Endothelial cell of umbilical vein (primary cell): ENCODE results near the gene ERGIC1. TPM values are rescaled to one million over a fixed set of nuclear protein-coding genes. Genes with fewer than 3 reads are reported as not detected.

Experiments
- BruUV-seq: library from RNA; stranded (reverse); fragments of 400-500 nt; replicated peaks from 2 replicates; lab custom pipeline; 2021; lab: Mats Ljungman, UMichigan
- CTCF ChIA-PET: fragments of 300-600, 350-600 bp; sonication (Branson Sonifier 250); formaldehyde crosslinking; loops from one replicate; lab custom pipeline; 2021; ENCODE audit warnings: antibody characterized with exemption, inconsistent platforms; lab: Charles Lee
- POLR2A ChIA-PET: fragments of 300-600, 350-600 bp; sonication (Branson Sonifier 250); formaldehyde crosslinking; loops from one replicate; lab custom pipeline; 2021; ENCODE audit warnings: antibody characterized with exemption, inconsistent platforms; lab: Charles Lee
- DNase-seq: peaks from one replicate; pipeline ENCODE4 v3.0.0-alpha.2; 2011; ENCODE audit warnings: low read depth, low spot score
- FAIRE-seq: peaks from 2 replicates; lab custom pipeline; 2011; peaks lifted over from hg19 to GRCh38; lab: Jason Lieb, UNC
- H2AFZ ChIP-seq: 2 replicates; pipeline ENCODE4 v1.6.0; 2012; ENCODE audit warnings: low read depth, low read length, control low read depth, inconsistent platforms
- H3K27ac ChIP-seq: 2 replicates; pipeline ENCODE4 v1.5.1; 2011; ENCODE audit warnings: low read depth, mild to moderate bottlenecking, control low read depth, low read length, moderate library complexity; ENCODE audit not compliant: insufficient read depth
- H3K27me3 ChIP-seq, 2 experiments: 2 replicates each; pipeline versions ENCODE4 v1.6.0 to v1.6.1; 2011; ENCODE audit warnings: low read length in 2 of 2, mixed read lengths in 1 of 2; ENCODE audit not compliant: control insufficient read depth in 2 of 2, insufficient read depth in 2 of 2
- H3K36me3 ChIP-seq, 2 experiments: 2 replicates in 1 of 2; 3 replicates in 1 of 2; pipeline ENCODE4 v1.5.1; 2011; ENCODE audit warnings: low read length in 2 of 2, mild to moderate bottlenecking in 1 of 2, moderate library complexity in 1 of 2; ENCODE audit not compliant: control insufficient read depth in 2 of 2, insufficient read depth in 2 of 2; ENCODE audit errors: extremely low read depth in 1 of 2
- H3K4me1 ChIP-seq: 3 replicates; pipeline ENCODE4 v1.5.1; 2011; ENCODE audit warnings: mild to moderate bottlenecking, low read length; ENCODE audit not compliant: control insufficient read depth, insufficient read depth; ENCODE audit errors: extremely low read depth
- H3K4me2 ChIP-seq: 2 replicates; pipeline ENCODE4 v1.6.1; 2011; ENCODE audit warnings: low read length, control low read depth, mixed read lengths; ENCODE audit not compliant: insufficient read depth
- H3K4me3 ChIP-seq, 3 experiments: fragments of 200-600 bp in 1 of 3; sonication (generic), shearing (Covaris generic) in 1 of 3; replicated peaks in 1 of 3; 2 replicates each; pipeline ENCODE4 v1.5.1; 2011 to 2016; ENCODE audit warnings: control low read depth in 3 of 3, low read length in 3 of 3, mild to moderate bottlenecking in 2 of 3, inconsistent platforms in 1 of 3, low read depth in 1 of 3, moderate library complexity in 1 of 3; ENCODE audit not compliant: insufficient read depth in 1 of 3
- H3K79me2 ChIP-seq: 2 replicates; pipeline ENCODE4 v1.6.0; 2012; ENCODE audit warnings: low read length, inconsistent platforms; ENCODE audit not compliant: control insufficient read depth, insufficient read depth
- H3K9ac ChIP-seq: replicated peaks from 2 replicates; pipeline ENCODE3; 2011; ENCODE audit warnings: low read length, control low read depth; ENCODE audit not compliant: insufficient read depth; ENCODE audit errors: extremely low read depth
- H3K9me1 ChIP-seq: replicated peaks from 3 replicates; pipeline ENCODE4 v1.6.0; 2011; ENCODE audit warnings: mild to moderate bottlenecking, low read length; ENCODE audit not compliant: control insufficient read depth, insufficient read depth; ENCODE audit errors: extremely low read depth
- H3K9me3 ChIP-seq: replicated peaks from 2 replicates; pipeline ENCODE4 v1.5.1; 2012; ENCODE audit warnings: low read length, inconsistent platforms; ENCODE audit not compliant: control insufficient read depth, insufficient read depth
- H4K20me1 ChIP-seq: replicated peaks from 2 replicates; pipeline ENCODE3; 2011; ENCODE audit warnings: mild to moderate bottlenecking, low read length; ENCODE audit not compliant: control insufficient read depth, insufficient read depth; ENCODE audit errors: extremely low read depth
- EZH2 ChIP-seq: IDR thresholded peaks from 2 replicates; pipeline ENCODE4 v1.6.1; 2012; ENCODE audit warnings: borderline replicate concordance, low read depth, mild to moderate bottlenecking, moderate library complexity, low read length, inconsistent platforms; ENCODE audit not compliant: severe bottlenecking
- FOS ChIP-seq: IDR thresholded peaks from 2 replicates; pipeline ENCODE4 v1.6.1; 2011; ENCODE audit warnings: mild to moderate bottlenecking, low read length, moderate library complexity, borderline replicate concordance; ENCODE audit not compliant: insufficient read depth
- GATA2 ChIP-seq: IDR thresholded peaks from 2 replicates; pipeline ENCODE4 v1.7.0; 2011; ENCODE audit warnings: low read depth, mild to moderate bottlenecking, moderate library complexity, mixed read lengths, low read length; ENCODE audit not compliant: insufficient read length, insufficient read depth
- JUN ChIP-seq: IDR thresholded peaks from 2 replicates; pipeline ENCODE4 v1.6.1; 2011; ENCODE audit warnings: borderline replicate concordance, low read depth; ENCODE audit not compliant: insufficient read length, insufficient read depth
- MYC ChIP-seq: IDR thresholded peaks from one replicate; pipeline ENCODE4 v1.6.1; 2011; ENCODE audit warnings: mild to moderate bottlenecking, low read depth, low read length
- POLR2A ChIP-seq: IDR thresholded peaks from 2 replicates; pipeline ENCODE4 v1.6.1; 2012; ENCODE audit warnings: low read depth, mild to moderate bottlenecking, control low read depth, low read length
- POLR2AphosphoS5 ChIP-seq: IDR thresholded peaks from 2 replicates; pipeline ENCODE4 v1.6.1; 2012; ENCODE audit warnings: low read depth, mild to moderate bottlenecking, control low read depth, low read length, moderate library complexity; ENCODE audit not compliant: insufficient read depth
- dilution Hi-C: fragments of 300-500 bp; cut with MboI; formaldehyde crosslinking; loops from one replicate; pipeline ENCODE4 v1.15.0; 2019; ENCODE audit warnings: low sequenced_read_pairs; ENCODE audit not compliant: extremely low pct_ligation_motif_present
- intact Hi-C: fragments of 100-400 bp; cut with micrococcal nuclease; formaldehyde crosslinking; loops from one replicate; pipeline ENCODE4 v1.10.0; 2022
- polyA plus RNA-seq, 4 experiments: library from polyadenylated mRNA; depleted of rRNA in 3 of 4; stranded (reverse) in 3 of 4; unstranded in 1 of 4; fragments of >200 nt; gene quantifications; 2 replicates each; pipeline versions ENCODE4 v1.2.1 to v1.2.3, GENCODE V29; 2011 to 2012; ENCODE audit warnings: missing spikeins in 1 of 4
- total RNA-seq: library from RNA; stranded (reverse); gene quantifications from 2 replicates; pipeline ENCODE4 v1.2.3, GENCODE V29; 2021
- TF ChIP-seq, protein P1 (sequence below), 2 donors: IDR thresholded peaks; 1 replicate in 1 of 2; 2 replicates in 1 of 2; pipeline ENCODE4 v1.5.1; 2011; ENCODE audit warnings: low read length in 2 of 2, mild to moderate bottlenecking in 2 of 2, moderate library complexity in 2 of 2, control low read depth in 1 of 2, inconsistent platforms in 1 of 2, low read depth in 1 of 2; ENCODE audit not compliant: insufficient read depth in 1 of 2; ENCODE audit errors: extremely low read depth in 1 of 2
- TF ChIP-seq, protein P2 (sequence below): IDR thresholded peaks from 2 replicates; pipeline ENCODE4 v1.6.1; 2011; ENCODE audit not compliant: insufficient read depth, insufficient read length

The ERGIC1 gene
- total and polyA plus RNA-seq, 2 donors (not counting 3 experiments of a cell fraction or from before 2014, with no cell fraction given): 105 to 109 TPM

DNA sequence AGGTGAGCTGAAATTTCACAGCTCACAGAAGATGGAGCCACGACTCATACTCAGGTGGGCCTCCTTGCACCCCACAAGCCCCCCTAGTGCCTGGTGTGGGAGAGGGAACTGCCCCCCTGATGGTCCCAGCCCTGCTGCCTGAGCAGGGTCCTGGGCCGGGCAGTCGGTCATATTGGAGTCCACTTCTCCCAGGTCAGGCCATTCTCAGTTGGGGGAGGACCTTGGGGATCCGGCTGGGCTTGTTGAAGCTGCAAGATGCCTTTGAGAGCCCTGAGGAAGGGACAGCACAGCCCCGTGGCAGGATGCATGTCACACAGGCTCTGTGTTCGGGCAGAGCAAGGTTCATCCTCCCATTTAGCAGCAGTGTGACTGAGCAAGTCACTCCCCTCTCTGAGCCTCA, 56.6 kb downstream of the ERGIC1 start:
- no peak overlapping the region for H3K4me2 ChIP-seq
- H3K27ac ChIP-seq: peak overlapping the region; percentile 81
- no TSS peak for BruUV-seq
- ChIA-PET POLR2A (no interaction called here), CTCF (interaction anchor here (1.5 to 1.8 kb wide), 2 partner anchors 9 to 174 kb away, joined by 3 to 4 read pairs; no protein-coding TSS in a partner anchor)
- peaks cover 6% of the 10 kb centered on the region for H3K79me2 ChIP-seq
- no peak for TF ChIP-seq FOS
- TF ChIP-seq, protein P1, sequence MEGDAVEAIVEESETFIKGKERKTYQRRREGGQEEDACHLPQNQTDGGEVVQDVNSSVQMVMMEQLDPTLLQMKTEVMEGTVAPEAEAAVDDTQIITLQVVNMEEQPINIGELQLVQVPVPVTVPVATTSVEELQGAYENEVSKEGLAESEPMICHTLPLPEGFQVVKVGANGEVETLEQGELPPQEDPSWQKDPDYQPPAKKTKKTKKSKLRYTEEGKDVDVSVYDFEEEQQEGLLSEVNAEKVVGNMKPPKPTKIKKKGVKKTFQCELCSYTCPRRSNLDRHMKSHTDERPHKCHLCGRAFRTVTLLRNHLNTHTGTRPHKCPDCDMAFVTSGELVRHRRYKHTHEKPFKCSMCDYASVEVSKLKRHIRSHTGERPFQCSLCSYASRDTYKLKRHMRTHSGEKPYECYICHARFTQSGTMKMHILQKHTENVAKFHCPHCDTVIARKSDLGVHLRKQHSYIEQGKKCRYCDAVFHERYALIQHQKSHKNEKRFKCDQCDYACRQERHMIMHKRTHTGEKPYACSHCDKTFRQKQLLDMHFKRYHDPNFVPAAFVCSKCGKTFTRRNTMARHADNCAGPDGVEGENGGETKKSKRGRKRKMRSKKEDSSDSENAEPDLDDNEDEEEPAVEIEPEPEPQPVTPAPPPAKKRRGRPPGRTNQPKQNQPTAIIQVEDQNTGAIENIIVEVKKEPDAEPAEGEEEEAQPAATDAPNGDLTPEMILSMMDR (IDR thresholded peaks at IDR 0.05; ENCODE audit: extremely low read depth in 1 of 2, insufficient read depth in 1 of 2, low read depth in 1 of 2, low read length in 2 of 2): no peak
- TF ChIP-seq GATA2: no peak
- no peak for TF ChIP-seq POLR2A
- TF ChIP-seq POLR2AphosphoS5: no peak
- TF ChIP-seq MYC: no peak
- no peak for TF ChIP-seq JUN
- TF ChIP-seq, protein P2, sequence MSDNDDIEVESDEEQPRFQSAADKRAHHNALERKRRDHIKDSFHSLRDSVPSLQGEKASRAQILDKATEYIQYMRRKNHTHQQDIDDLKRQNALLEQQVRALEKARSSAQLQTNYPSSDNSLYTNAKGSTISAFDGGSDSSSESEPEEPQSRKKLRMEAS: no peak
- no peak for TF ChIP-seq EZH2
- no peaks in the 10 kb centered on the region for H3K9me3 ChIP-seq
- no peak overlapping the region for H3K9ac ChIP-seq
- no peaks in the 10 kb centered on the region for H3K36me3 ChIP-seq
- no peaks in the 10 kb centered on the region for H4K20me1 ChIP-seq
- H3K4me1 ChIP-seq: peaks cover 35% of the 10 kb centered on the region
- FAIRE-seq (no peak), DNase-seq (no peak)
- dilution Hi-C loops (no loop called here), intact Hi-C loops (no loop called here)
- no peaks in the 10 kb centered on the region for H3K9me1 ChIP-seq
- no peak overlapping the region for H3K4me3 ChIP-seq
- H2AFZ ChIP-seq: no peak overlapping the region
- no peaks in the 10 kb centered on the region for H3K27me3 ChIP-seq
